ENCODE results near the gene LAMB4.

The LAMB4 gene

DNA sequence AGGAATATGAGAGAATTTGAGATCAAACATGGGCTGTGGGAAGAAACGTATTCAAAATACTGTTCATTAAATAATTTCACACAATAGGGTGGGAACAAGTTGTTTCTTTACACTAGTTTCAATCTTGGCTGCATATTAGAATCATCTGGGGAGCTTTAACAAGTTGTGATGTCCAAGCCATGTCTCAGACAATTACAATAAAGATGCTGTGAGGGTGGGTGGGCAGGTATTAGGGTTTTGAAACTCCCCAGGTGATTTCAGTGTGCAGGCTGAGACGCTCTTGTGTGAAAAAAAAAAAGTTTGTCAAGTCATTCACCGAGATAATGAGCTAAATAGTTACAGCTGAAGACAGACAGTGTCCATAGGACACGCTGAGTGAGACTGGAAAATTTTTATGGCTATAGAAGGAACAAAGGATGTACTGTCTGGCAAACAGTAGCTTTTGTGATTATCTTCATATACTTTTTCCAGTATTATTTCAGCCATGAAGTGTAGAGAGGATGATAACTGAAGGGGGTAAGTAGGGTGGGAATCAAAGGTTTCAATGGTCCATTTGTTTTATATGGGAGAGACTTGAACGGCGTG is 12.6 kb upstream of the LAMB4 start:
- no peak for DNase-seq

DNA sequence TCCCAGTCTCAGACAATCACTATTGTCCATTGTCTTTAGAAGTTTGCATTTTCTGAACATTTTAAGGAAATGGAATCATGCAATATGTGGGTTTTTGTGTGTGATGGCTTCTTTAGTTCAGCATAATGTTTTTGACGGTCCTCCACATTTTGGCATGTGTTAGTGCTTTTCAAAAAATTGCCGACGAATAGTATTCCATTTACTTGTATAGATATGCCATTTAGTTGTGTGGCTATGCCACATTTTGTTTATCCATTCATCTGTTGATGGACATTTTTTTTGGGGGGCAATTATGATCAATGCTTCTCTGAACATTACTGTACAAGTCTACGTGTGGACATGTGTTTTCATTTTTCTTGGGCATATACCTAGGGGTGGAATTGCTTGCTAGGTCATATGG is 12.0 kb upstream of the LAMB4 start:
- DNase-seq: no peak

- no peak for DNase-seq
These were observed 10.5 kb upstream of the LAMB4 start for GRCh38 chr7:108140671-108141070.

DNA sequence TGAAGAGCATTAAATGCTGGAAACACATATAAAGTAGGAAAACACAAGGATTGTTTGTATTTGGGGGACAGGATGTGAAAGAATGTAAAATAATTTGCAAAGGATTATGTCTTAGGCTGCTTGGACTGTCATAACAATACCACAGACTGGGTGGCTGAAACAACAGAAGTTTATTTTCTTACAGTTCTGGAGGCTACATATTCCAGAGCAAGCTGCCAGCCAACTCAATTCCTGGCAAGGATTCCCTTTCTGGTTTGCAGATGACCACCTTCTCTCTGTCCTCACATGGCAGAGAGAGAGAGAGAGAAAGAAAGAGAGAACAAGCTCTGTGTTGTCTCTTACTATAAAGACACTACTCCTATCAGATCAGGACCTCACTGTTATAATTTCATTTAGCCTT is 8.8 kb upstream of the LAMB4 start:
- DNase-seq: no peak

- no peak for DNase-seq
These were observed 7.8 kb upstream of the LAMB4 start for GRCh38 chr7:108137993-108138392.

DNA sequence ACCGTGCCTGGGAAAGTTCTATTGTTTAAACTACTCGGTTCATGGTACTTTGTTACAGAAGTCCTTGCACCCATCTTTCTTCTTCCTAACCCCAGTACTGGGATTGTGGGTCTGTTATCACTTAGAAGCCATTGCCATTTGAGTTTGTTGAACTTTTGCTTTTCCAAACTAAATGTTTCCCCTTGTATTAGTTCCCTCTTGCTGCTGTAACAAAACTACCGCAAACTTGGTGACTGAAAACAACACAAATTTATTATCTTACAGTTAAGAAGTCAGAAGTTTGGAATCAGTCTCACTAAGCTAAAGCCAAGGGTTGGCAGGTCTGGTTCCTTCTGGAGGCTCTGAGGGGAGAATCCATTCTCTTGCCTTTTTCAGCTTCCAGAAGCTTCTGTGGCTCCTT is 6.9 kb upstream of the LAMB4 start:
- no peak for DNase-seq

DNA sequence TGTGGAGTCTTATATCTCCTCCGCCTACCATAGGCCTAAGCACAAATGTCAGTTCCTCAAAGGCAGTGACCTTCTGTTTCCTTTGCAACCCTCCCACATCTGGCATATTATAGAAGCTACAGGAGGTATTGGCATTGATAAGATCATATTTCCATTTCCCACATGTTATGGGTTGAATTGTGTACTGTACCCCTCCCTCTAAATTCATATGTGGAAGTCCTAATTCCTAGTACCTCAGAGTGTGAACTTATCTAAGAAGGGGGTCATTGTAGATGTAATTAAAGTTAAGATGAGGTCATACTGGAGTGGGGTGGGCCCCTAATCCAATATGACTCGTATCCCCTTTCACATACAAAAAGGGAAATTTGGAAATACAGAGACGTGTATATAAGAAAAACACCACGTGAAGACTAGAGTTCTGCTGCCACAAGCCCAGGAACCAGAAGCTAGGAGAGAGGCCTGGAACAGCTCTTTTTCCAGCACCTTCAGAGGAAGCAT is 6.1 kb upstream of the LAMB4 start:
- DNase-seq: peak; percentile 79

DNA sequence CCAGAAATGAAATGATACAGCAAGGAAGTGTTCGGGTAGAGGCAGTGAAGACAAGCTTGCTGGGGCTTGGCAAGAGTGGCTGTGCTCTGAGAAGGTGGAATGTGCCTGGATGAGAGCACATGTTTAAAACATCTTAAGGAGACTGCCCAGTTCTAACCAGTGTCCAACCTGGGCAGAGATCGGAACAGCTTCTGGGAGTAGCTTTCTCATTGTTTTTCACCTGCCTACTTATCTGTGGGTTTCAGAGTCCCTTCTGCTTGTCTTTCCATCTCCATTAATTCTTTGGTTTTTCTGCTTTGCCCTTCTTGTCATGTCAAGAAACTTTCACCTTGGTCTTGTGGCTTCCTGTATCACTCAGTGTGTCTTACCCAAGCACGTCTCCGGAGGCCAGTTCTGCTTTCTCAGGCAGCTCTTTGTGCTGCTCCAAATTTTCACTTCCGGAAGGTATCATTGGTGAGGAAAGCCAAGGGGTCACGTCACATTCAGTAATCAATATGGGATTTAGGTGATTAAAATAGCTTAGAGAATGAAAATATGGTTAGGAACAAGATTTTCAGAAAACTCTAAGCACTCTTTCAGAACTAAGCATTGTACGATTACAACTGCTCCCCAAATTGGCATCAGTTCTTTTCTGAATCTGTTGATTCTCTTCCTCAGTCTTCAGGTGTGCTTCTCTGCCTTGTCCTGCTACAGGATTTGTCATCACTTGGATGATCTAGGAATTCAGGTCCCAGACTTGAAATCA is 5.5 kb upstream of the LAMB4 start:
- peak; percentile 91 for DNase-seq

- DNase-seq: no peak
These were observed 4.3 kb upstream of the LAMB4 start for GRCh38 chr7:108134486-108134885.

- DNase-seq: no peak
These were observed 2.5 kb upstream of the LAMB4 start for GRCh38 chr7:108132551-108133265.

DNA sequence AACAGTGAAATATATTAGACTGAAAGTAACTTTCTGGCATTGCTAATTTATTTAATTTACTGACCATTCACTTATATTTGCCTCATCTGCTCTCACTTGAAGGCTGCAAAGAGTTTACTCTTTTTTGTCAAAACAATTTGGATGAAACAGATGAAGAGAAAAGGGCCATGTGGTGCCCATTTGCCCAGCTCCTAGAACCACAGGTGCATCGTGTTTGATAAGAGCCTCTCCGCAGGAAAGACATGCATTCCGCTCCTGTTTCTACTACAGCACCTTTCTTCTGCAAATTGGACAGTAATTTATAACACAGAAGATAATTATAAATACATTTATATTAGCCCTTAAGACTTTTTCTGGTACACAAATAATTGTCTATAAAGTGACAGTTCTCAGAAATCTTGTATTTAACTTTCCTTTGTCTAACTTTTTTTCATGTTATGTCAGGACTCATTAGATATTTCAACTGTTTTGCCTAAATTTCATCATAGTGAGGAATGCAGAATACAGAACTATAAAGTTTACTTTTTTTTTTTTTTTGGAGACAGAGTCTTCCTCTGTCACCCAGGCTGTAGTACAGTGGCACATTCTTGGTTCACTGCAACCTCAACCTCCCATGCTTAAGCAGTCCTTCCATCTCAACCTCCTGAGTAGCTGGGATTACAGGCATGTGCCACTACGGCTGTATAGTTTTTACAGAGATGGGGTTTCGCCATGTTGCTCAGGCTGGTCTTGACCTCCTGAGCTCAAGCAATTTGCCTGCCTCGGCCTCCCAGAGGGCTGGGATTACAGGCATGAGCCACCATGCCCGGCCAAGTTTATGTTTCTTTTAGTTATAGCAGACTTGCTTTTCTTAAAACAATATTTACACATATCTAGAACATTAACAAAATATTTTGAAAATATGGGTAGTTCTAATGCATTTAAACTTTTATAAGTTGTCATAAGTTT is 869 bp downstream of the LAMB4 start:
- no peak for DNase-seq

DNA sequence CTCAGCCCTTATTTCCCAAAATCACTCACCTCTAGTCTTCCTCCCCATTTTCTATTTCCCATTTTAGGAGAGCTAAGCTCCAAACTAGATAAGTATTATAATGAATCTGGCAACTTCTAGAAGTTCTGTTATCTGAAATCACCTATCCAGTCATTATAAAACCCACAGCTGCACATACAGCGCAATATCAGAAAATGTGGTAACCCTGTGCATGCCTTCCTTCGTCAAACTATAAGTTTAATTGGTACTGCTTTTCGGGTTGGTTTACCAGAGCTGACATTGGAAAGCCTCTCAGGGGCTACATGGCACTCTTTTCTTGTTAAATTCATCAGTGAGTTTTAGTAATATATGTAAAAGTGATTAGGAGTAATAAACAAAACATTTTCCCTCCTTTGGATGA is 1.6 kb downstream of the LAMB4 start:
- no peak for DNase-seq

DNA sequence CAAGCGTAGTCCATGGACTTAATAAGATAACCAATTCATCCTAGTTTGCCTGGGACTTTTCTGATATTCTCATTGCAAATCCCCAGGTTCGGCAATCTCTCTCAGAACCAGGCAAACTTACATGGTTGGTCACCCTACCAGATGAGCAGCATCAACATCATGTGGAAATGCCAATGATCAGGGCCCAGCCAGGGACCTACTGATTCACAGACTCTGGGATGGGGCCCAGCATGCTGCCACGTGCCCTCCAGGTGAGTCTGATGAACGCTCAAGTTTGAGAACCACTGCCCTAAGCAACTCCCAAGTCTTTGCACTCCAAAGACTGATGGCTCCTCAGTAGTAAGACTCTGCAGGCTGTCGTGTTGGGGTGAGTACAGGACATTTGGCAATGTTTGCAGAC is 2.7 kb downstream of the LAMB4 start:
- DNase-seq: no peak

DNA sequence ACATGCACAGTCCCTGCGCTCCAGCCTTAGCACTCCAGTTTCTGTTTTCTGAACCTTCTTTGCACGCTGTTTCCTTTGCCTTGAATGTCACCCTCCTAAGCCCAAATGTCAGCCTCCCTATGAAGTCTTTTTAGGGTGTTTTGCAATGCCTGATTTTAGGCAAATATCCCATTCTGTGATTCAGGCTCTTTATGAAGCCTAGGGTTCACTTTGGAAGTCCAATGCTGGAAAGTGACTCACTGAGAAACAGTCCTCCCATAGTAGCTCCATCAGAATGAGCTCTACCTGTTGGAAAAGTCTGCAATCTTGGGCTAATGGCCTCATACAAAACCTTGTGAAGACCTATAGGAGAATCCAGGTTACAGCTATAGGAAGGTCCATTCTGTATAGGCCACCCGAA is 5.3 kb downstream of the LAMB4 start:
- no peak for DNase-seq

DNA sequence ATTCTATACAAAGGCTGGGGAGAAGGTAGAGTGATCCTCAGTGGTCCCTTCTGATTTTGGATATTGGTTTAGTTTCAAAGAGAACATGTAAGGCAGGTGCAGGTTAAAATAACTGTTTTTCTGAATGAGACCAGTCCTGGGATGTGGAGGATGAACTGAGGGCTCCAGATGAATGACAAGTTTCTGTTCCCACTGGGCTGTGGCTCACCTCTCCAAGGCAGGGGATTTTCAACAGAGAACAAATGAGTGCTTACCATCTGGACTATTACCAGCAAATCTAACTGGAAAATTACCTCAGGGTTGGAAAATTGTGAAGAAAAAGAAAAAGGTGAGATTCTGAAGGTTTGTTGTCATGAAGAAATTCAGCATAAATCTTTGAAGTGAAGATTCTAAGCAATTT is 8.0 kb downstream of the LAMB4 start:
- DNase-seq: no peak

DNA sequence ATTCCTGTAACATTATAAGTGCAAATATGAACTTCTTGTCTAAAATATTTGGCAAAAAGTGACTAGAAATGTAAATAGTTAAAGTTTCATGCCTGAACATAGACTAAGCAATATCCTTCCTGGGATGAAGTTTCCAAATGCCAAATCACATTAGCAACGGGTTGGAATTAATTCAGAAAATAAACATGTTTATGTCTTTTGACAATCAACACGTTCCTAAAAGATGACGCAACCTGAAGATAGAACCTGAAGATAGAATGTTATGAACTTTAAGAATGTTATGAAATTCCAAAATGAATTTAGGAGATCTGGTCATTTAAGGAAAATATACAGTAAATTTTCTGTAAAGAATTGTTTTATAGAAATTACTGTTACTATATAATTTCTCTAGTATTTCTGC is 9.2 kb downstream of the LAMB4 start:
- DNase-seq: no peak

DNA sequence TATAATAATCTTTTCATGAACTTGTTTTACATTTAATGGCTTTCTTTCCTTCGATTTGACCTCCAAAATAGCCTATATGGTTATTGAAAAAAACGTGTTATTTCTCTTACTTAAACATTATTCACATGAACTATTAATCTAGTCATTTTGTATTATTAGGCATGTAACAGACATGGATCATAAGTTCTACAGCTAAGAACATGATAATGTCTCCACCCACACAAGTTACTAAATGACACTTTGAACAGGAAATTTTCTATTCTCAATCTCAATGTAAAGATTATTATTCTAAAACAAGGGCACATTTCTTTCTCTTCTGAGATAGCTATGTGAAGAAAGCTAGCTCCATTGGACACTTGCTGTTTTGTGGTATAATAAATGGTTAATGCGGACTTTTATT is 10.0 kb downstream of the LAMB4 start:
- DNase-seq: no peak

- no peak for DNase-seq
These were observed 11.2 kb downstream of the LAMB4 start for GRCh38 chr7:108118959-108119358.

GRCh38 chr7:108114117-108114841 is 15.9 kb downstream of the LAMB4 start:
- no peak for DNase-seq

DNA sequence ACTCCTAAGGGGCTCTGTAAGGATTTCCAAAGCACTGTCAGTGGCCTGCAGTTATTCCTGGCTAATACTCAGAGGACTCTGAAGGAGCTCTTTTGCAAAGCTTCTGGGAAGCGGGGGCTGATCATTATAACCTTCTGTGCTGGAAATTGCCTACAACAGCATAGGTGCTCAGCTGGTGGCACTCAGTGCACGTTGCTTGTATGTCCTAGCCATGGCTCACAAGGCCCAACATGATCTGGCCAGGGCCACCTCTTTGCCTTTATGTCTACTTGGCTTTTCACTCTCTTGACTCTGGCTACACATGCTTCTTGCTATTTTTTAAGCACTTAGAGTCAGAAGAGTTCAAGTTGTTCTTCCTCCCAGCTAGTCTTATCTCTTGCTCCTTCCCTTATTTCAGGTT is 17.5 kb downstream of the LAMB4 start:
- DNase-seq: no peak

- peak; percentile 20 for DNase-seq
These were observed 20.8 kb downstream of the LAMB4 start for GRCh38 chr7:108109221-108109908.

DNA sequence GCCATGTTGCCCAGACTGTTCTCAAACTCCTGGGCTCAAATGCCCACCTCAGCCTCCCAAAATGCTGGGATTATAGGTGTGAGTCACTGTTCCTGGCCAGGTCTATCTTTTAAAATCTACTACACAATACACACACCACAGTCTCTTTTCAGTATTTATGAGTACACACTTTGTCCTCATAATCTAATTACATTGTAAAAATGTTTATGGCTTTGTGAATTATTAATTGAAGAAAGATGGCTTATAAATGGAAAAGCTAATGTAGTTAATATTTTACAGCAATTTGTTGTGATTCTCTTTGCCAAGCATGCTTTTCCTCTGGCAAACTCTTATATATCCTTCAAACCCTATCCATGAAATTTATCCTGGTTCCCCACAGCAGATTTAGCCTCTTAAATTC is 22.0 kb downstream of the LAMB4 start:
- DNase-seq: no peak
